A549 treated with Hydrocortisone at 1 μM for 4 hours (cell line): ENCODE results near the gene NAALAD2. TPM values are rescaled to one million over a fixed set of nuclear protein-coding genes. Genes with fewer than 3 reads are reported as not detected.

Source experiments
- total RNA-seq: library from RNA; stranded (reverse); fragments of 200-300 nt; extraction: Qiagen RNA extraction; gene quantifications from 5 replicates; pipeline ENCODE4 v1.2.3, GENCODE V29; 2022

NAALAD2 gene
- total RNA-seq, result 0.03 TPM in 1 of 5 replicates, not detected in the others

GRCh38 chr11:90134478-90135003 lies at the start of gene NAALAD2:
NAALAD2 (plus strand) TSS chr11:90134663; CDS start chr11:90134759, 96 bp downstream.

GRCh38 chr11:90085650-90086049 lies 48.8 kb upstream of the NAALAD2 start, which contains the start of gene UBTFL1:
UBTFL1 (plus strand) TSS chr11:90085950; CDS start chr11:90085950, 0 bp downstream.

DNA sequence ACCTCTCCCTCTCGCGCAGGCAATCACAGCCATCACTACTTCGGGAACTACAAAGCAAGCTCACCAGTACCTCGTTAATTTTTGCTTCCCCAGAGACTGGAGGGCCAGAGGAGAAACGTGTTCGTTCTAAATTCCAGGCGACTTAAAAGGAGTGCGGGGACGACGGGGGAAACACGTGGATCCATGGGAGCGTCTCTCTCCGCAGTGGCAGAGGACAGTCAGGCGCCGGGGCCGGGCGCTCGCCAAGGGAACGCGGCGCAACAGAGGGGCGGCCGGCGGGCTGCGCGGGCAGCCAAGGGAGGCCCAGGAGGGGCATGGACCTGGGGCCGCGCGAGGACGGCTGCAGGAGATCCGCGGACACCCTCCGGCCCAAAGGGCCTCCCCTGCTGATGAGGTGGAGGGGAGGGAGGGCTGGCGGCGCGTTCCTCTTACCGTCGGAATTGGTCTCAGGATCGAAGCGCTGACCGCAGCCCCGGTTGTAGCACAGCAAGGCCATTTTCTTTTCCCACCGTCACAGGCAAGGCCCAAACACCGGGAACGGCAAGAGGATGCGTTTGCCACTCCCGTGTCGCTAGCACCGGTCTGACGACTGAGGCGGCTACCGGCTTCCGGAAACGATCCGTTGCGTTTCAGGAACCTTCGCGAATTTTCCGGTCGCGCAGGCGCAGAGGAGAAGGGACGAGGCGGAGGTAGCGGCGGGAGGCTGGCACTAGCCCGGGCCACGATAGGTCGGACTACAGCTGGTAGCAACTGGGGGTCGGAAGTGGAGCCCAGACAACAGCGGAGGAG lies 88.2 kb downstream of the NAALAD2 start, which contains the start of gene CHORDC1:
Gene CHORDC1 (minus strand): TSS at position 591 of the 789 bp plus-strand sequence. CDS start 95 bp downstream, at position 496.

Other genes starting within 250 kb of the NAALAD2 start
- 0.14 to 0.30 TPM (median 0.18 TPM) in 5 replicates for gene TRIM49D1, start 212.4 kb upstream of the NAALAD2 start, total RNA-seq
- gene TRIM49D2, start 210.6 kb upstream of the NAALAD2 start, total RNA-seq, result 0.08 to 0.14 TPM (median 0.13 TPM) in 3 of 5 replicates, not detected in the others
- not detected in 5 replicates for gene TRIM64, start 168.6 kb upstream of the NAALAD2 start, total RNA-seq
- not detected in 5 replicates for gene TRIM49C, start 103.6 kb upstream of the NAALAD2 start, total RNA-seq
- gene UBTFL1, start 48.7 kb upstream of the NAALAD2 start, total RNA-seq, result not detected in 5 replicates
- 59.4 to 123 TPM (median 72.8 TPM) in 5 replicates for gene CHORDC1, start 88.4 kb downstream of the NAALAD2 start, total RNA-seq